Measurements from ENCODE around the gene PCDHGA12. TPM values are rescaled to one million over a fixed set of nuclear protein-coding genes. Genes with fewer than 3 reads are reported as not detected.
A peak's percentile ranks its signal among the peaks of the same experiment; 100 is the strongest.
"Not testable (repeated sequence)": the region's sequence is repeated elsewhere in the genome, so short reads cannot be mapped to it uniquely, and the experiment has no call there.

The PCDHGA12 gene
- total RNA-seq, 1 donor = 39.7 TPM

DNA sequence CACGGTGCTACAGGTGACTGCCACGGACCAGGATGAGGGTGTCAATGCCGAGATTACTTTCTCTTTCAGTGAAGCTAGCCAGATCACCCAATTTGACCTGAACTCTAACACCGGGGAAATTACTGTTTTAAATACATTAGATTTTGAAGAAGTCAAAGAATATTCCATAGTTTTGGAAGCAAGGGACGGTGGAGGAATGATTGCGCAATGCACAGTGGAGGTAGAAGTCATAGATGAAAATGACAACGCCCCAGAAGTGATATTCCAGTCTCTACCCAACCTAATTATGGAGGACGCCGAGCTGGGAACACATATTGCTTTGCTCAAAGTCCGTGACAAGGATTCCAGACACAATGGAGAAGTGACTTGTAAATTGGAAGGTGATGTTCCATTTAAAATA, 41.6 kb upstream of the PCDHGA12 start:
- no peak for DNase-seq (ENCODE audit: low read depth)
- TF ChIP-seq, protein P1, sequence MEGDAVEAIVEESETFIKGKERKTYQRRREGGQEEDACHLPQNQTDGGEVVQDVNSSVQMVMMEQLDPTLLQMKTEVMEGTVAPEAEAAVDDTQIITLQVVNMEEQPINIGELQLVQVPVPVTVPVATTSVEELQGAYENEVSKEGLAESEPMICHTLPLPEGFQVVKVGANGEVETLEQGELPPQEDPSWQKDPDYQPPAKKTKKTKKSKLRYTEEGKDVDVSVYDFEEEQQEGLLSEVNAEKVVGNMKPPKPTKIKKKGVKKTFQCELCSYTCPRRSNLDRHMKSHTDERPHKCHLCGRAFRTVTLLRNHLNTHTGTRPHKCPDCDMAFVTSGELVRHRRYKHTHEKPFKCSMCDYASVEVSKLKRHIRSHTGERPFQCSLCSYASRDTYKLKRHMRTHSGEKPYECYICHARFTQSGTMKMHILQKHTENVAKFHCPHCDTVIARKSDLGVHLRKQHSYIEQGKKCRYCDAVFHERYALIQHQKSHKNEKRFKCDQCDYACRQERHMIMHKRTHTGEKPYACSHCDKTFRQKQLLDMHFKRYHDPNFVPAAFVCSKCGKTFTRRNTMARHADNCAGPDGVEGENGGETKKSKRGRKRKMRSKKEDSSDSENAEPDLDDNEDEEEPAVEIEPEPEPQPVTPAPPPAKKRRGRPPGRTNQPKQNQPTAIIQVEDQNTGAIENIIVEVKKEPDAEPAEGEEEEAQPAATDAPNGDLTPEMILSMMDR (IDR thresholded peaks at IDR 0.05; ENCODE audit: insufficient read depth, low read length) = no peak
- no peak overlapping the region for H3K4me3 ChIP-seq (ENCODE audit: low read depth, low read length)

DNA sequence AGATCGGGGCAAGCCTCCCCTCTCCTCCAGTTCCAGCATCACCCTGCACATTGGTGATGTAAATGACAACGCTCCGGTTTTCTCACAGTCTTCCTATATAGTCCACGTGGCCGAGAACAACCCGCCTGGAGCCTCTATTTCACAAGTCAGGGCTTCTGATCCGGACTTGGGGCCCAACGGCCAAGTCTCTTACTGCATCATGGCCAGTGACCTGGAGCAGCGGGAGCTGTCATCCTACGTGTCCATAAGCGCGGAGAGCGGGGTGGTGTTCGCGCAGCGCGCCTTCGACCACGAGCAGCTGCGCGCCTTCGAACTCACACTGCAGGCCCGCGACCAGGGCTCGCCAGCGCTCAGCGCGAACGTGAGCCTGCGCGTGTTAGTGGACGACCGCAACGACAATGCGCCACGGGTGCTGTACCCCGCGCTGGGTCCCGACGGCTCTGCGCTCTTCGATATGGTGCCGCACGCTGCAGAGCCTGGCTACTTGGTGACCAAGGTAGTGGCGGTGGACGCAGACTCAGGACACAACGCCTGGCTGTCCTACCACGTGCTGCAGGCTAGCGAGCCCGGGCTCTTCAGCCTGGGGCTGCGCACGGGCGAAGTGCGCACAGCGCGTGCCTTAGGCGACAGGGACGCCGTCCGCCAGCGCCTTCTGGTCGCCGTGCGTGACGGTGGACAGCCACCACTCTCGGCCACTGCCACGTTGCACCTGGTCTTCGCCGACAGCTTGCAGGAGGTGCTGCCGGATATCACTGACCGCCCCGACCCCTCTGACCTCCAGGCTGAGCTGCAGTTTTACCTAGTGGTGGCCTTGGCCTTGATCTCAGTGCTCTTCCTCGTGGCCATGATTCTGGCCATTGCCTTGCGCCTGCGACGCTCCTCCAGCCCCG, 40.9 kb upstream of the PCDHGA12 start:
- no peak for DNase-seq (ENCODE audit: low read depth)
- TF ChIP-seq, protein P1 (IDR thresholded peaks at IDR 0.05; ENCODE audit: insufficient read depth, low read length) = no peak
- no peak overlapping the region for H3K4me3 ChIP-seq (ENCODE audit: low read depth, low read length)

DNA sequence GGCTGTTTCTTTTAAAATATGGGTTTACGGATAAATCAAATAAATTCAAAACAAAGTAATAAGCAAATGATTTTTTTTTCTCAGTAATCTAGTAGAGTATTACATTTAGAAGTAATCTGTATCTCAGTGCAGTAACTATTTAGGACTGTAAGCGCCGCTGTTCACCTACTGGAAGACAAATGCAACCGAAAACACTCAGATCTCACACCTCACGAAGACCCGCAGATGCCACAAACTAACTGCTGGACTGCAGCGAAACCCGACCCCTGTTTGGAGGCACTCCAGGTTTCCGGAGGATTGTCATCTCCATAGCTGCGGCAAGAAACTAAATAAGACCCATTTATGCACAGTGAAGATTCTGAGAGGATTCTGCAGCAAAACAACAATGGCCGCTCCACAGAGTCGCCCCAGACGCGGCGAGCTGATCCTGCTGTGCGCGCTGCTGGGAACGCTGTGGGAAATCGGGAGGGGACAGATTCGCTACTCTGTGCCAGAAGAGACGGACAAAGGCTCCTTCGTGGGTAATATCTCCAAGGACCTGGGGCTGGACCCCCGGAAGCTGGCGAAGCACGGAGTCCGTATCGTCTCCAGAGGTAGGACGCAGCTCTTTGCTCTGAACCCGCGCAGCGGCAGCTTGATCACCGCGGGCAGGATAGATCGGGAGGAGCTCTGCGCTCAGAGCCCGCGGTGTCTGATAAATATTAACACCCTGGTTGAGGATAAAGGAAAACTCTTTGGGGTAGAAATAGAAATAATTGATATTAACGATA, 37.7 kb upstream of the PCDHGA12 start, which contains the start of gene PCDHGA8:
TSS of gene PCDHGA8 (plus strand) at position 205 of the 770 bp plus-strand sequence. CDS start at position 386, 181 bp downstream.
- peak; percentile 30 for DNase-seq (ENCODE audit: low read depth)
- TF ChIP-seq, protein P1 (IDR thresholded peaks at IDR 0.05; ENCODE audit: insufficient read depth, low read length) = peak; percentile 27
- peak within 1 kb of the TSS; percentile 1 for H3K4me3 ChIP-seq (ENCODE audit: low read depth, low read length)

DNA sequence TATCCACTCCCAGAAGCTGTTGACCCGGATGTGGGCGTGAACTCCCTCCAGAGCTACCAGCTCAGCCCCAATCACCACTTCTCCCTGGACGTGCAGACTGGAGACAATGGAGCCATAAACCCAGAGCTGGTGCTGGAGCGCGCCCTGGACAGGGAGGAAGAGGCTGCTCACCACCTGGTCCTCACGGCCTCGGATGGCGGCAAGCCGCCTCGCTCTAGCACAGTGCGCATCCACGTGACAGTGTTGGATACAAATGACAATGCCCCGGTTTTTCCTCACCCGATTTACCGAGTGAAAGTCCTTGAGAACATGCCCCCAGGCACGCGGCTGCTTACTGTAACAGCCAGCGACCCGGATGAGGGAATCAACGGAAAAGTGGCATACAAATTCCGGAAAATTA, 37.0 kb upstream of the PCDHGA12 start:
- no peak for DNase-seq (ENCODE audit: low read depth)

DNA sequence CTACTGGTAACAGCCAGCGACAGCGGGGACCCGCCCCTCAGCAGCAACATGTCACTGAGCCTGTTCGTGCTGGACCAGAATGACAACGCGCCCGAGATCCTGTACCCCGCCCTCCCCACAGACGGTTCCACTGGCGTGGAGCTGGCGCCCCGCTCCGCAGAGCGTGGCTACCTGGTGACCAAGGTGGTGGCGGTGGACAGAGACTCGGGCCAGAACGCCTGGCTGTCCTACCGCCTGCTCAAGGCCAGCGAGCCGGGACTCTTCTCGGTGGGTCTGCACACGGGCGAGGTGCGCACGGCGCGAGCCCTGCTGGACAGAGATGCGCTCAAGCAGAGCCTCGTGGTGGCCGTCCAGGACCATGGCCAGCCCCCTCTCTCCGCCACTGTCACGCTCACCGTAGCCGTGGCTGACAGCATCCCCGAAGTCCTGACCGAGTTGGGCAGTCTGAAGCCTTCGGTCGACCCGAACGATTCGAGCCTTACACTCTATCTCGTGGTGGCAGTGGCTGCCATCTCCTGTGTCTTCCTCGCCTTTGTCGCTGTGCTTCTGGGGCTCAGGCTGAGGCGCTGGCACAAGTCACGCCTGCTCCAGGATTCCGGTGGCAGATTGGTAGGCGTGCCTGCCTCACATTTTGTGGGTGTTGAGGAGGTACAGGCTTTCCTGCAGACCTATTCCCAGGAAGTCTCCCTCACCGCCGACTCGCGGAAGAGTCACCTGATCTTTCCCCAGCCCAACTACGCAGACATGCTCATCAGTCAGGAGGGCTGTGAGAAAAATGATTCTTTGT, 35.7 kb upstream of the PCDHGA12 start:
- not testable (repeated sequence) for H3K4me3 ChIP-seq (ENCODE audit: low read depth, low read length); DNase-seq (ENCODE audit: low read depth)

More for the DNA sequence above, 37.0 kb upstream of the PCDHGA12 start:
- H3K4me3 ChIP-seq (ENCODE audit: low read depth, low read length) = no peak overlapping the region
- TF ChIP-seq, protein P1 (IDR thresholded peaks at IDR 0.05; ENCODE audit: insufficient read depth, low read length) = no peak

DNA sequence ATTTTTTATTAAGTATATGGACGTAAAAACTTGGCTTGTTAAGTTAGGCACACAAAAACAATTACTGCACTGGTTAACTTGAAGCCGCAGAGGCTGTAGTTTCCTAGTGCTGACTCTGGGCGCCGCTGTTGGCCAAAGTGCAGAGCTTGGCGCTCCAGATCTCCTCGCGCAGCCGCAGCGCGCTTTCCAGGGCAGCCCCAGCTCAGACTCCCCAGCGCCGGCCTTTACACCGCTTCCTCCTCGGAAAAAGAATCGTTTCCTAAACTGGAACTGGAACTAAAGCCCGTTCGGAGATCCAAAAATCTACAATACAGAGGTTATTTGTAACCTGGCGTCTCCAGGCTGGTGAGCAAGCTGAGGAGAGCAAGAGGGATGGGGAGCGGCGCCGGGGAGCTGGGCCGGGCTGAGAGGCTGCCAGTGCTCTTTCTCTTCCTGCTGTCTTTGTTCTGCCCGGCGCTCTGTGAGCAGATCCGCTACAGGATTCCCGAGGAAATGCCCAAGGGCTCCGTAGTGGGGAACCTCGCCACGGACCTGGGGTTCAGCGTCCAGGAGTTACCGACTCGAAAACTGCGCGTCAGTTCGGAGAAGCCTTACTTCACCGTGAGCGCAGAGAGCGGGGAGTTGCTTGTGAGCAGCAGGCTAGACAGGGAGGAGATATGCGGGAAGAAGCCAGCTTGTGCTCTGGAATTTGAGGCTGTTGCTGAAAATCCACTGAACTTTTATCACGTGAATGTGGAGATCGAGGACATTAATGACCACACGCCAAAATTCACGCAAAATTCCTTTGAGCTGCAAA, 32.4 kb upstream of the PCDHGA12 start, which contains the start of gene PCDHGB5:
TSS of gene PCDHGB5 (plus strand) at position 192 of the 796 bp plus-strand sequence. CDS start at position 373, 181 bp downstream.
- TF ChIP-seq, protein P1 (IDR thresholded peaks at IDR 0.05; ENCODE audit: insufficient read depth, low read length) = peak; percentile 67
- peak within 1 kb of the TSS; percentile 62 for H3K4me3 ChIP-seq (ENCODE audit: low read depth, low read length)
- DNase-seq (ENCODE audit: low read depth) = peak; percentile 71
